ENCODE measurements around the gene PLD5. TPM values are rescaled to one million over a fixed set of nuclear protein-coding genes. Genes with fewer than 3 reads are reported as not detected.

The PLD5 gene
- polyA plus RNA-seq, 3 donors = not detected

GRCh38 chr1:242554577-242554976 lies 30.1 kb upstream of the PLD5 start:
- Histone ChIP-seq H3K36me3 (replicated peaks in 1 of 2; ENCODE audit: control insufficient read depth in 1 of 2, insufficient read depth in 2 of 2, low read length in 2 of 2) (no peaks in the 10 kb centered on the region), H2AFZ (ENCODE audit: insufficient read depth, low read depth, low read length, poor library complexity, severe bottlenecking) (no peak overlapping the region), H3K9ac (ENCODE audit: insufficient read depth, low read length, poor library complexity, severe bottlenecking) (no peak overlapping the region), H3K79me2 (ENCODE audit: insufficient read depth, low read length) (no peaks in the 10 kb centered on the region), H3K27ac (ENCODE audit: low read depth in 1 of 2, low read length in 2 of 2) (no peak overlapping the region), H3K27me3 (ENCODE audit: control insufficient read depth in 2 of 2, insufficient read depth in 2 of 2, low read length in 2 of 2) (no peaks in the 10 kb centered on the region), H3K4me1 (ENCODE audit: control insufficient read depth in 1 of 2, insufficient read depth in 2 of 2, low read length in 2 of 2) (no peaks in the 10 kb centered on the region), H3K4me3 (replicated peaks in 1 of 3; ENCODE audit: low read depth in 2 of 3, low read length in 3 of 3) (no peak overlapping the region), H4K20me1 (ENCODE audit: insufficient read depth, low read length) (no peaks in the 10 kb centered on the region), H3K4me2 (replicated peaks; ENCODE audit: extremely low read depth, low read length, poor library complexity, severe bottlenecking) (no peak overlapping the region), H3K9me3 (replicated peaks in 1 of 2; ENCODE audit: control insufficient read depth in 1 of 2, insufficient read depth in 1 of 2, low read length in 2 of 2) (no peaks in the 10 kb centered on the region)
- no peak for TF ChIP-seq CTCF (IDR thresholded peaks at IDR 0.05)
- Mint-ChIP-seq H3K4me3 (no peak overlapping the region), H3K27me3 (ENCODE audit: low read depth in 3 of 3) (peaks cover 0 to 6% (median 0%) of the 10 kb centered on the region in 3 donors), H3K27ac (no peak overlapping the region), H3K4me1 (no peaks in the 10 kb centered on the region), H3K36me3 (no peaks in the 10 kb centered on the region), H3K9me3 (peaks cover 0 to 2% (median under 1%) of the 10 kb centered on the region in 7 donors)
- WGBS (ENCODE audit: insufficient coverage) = 83% methylated on average over 4 of the region's 6 CpGs
- DNase-seq = no peak
- intact Hi-C loops (cut with micrococcal nuclease) = no loop called here

- H3K27me3 Mint-ChIP-seq (ENCODE audit: low read depth in 3 of 3) = no peaks in the 10 kb centered on the region
- no peak overlapping the region for H2AFZ ChIP-seq (ENCODE audit: insufficient read depth, low read depth, low read length, poor library complexity, severe bottlenecking)
These were observed 22.6 kb upstream of the PLD5 start for GRCh38 chr1:242546849-242547729.

More at GRCh38 chr1:242546849-242547729, 22.6 kb upstream of the PLD5 start:
- no peaks in the 10 kb centered on the region for H3K36me3 Mint-ChIP-seq
- Histone ChIP-seq H3K79me2 (ENCODE audit: insufficient read depth, low read length) (no peaks in the 10 kb centered on the region), H3K9ac (ENCODE audit: insufficient read depth, low read length, poor library complexity, severe bottlenecking) (no peak overlapping the region), H3K36me3 (replicated peaks in 1 of 2; ENCODE audit: control insufficient read depth in 1 of 2, insufficient read depth in 2 of 2, low read length in 2 of 2) (no peaks in the 10 kb centered on the region), H3K27me3 (ENCODE audit: control insufficient read depth in 2 of 2, insufficient read depth in 2 of 2, low read length in 2 of 2) (no peaks in the 10 kb centered on the region), H3K4me2 (replicated peaks; ENCODE audit: extremely low read depth, low read length, poor library complexity, severe bottlenecking) (no peak overlapping the region), H3K9me3 (replicated peaks in 1 of 2; ENCODE audit: control insufficient read depth in 1 of 2, insufficient read depth in 1 of 2, low read length in 2 of 2) (no peaks in the 10 kb centered on the region), H3K4me1 (ENCODE audit: control insufficient read depth in 1 of 2, insufficient read depth in 2 of 2, low read length in 2 of 2) (no peaks in the 10 kb centered on the region), H4K20me1 (ENCODE audit: insufficient read depth, low read length) (no peaks in the 10 kb centered on the region), H3K4me3 (replicated peaks in 1 of 3; ENCODE audit: low read depth in 2 of 3, low read length in 3 of 3) (no peak overlapping the region), H3K27ac (ENCODE audit: low read depth in 1 of 2, low read length in 2 of 2) (no peak overlapping the region)
- intact Hi-C loops (cut with micrococcal nuclease) = no loop called here
- no peak overlapping the region for H3K27ac Mint-ChIP-seq
- H3K4me1 Mint-ChIP-seq = no peaks in the 10 kb centered on the region
- peaks cover 0 to 3% (median 0%) of the 10 kb centered on the region in 7 donors for H3K9me3 Mint-ChIP-seq
- DNase-seq = no peak
- H3K4me3 Mint-ChIP-seq = no peak overlapping the region
- 100% methylated on average over 2 of the region's 6 CpGs for WGBS (ENCODE audit: insufficient coverage)
- TF ChIP-seq CTCF (IDR thresholded peaks at IDR 0.05) = no peak
